ENCODE measurements around the gene TNFRSF19.
A peak's percentile ranks its signal among the peaks of the same experiment; 100 is the strongest.

TNFRSF19 gene

DNA sequence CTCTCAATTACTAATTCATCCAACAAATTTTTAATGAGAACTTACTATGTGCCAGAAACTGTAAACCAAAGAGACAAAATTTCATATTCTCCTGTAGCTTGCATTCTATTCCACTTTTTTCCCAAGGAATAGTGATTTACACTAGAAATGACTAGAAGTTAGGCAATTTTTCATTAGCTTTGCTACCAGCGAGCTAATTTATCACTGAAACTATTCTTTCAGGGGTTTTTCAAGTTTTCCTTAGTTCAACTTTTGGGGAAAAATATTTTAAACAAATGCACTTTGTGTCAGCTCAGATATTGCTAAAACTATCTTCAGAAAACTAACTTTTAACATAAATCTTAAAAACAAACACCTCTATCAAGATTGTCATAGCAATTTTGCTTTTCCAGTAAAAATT, 5.4 kb downstream of the TNFRSF19 start:
- Histone ChIP-seq H3K36me3 (ENCODE audit: insufficient read depth) (no peaks in the 10 kb centered on the region), H3K9ac (no peak overlapping the region), H3K27ac (no peak overlapping the region), H2AFZ (ENCODE audit: low read depth) (no peak overlapping the region), H3K27me3 (ENCODE audit: insufficient read depth, low read depth) (no peaks in the 10 kb centered on the region), H3K4me3 (IDR thresholded peaks at IDR 0.05; ENCODE audit: insufficient read depth, low read depth, low read length) (no peak overlapping the region), H4K20me1 (ENCODE audit: insufficient read depth) (no peaks in the 10 kb centered on the region), H3K4me1 (ENCODE audit: low read depth, poor library complexity, severe bottlenecking) (no peaks in the 10 kb centered on the region), H3K4me2 (no peak overlapping the region), H3K79me2 (ENCODE audit: insufficient read depth, low read depth) (no peaks in the 10 kb centered on the region)
- TF ChIP-seq, protein P1, sequence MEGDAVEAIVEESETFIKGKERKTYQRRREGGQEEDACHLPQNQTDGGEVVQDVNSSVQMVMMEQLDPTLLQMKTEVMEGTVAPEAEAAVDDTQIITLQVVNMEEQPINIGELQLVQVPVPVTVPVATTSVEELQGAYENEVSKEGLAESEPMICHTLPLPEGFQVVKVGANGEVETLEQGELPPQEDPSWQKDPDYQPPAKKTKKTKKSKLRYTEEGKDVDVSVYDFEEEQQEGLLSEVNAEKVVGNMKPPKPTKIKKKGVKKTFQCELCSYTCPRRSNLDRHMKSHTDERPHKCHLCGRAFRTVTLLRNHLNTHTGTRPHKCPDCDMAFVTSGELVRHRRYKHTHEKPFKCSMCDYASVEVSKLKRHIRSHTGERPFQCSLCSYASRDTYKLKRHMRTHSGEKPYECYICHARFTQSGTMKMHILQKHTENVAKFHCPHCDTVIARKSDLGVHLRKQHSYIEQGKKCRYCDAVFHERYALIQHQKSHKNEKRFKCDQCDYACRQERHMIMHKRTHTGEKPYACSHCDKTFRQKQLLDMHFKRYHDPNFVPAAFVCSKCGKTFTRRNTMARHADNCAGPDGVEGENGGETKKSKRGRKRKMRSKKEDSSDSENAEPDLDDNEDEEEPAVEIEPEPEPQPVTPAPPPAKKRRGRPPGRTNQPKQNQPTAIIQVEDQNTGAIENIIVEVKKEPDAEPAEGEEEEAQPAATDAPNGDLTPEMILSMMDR (conservative IDR thresholded peaks at IDR 0.05; ENCODE audit: low read depth, low read length): no peak

DNA sequence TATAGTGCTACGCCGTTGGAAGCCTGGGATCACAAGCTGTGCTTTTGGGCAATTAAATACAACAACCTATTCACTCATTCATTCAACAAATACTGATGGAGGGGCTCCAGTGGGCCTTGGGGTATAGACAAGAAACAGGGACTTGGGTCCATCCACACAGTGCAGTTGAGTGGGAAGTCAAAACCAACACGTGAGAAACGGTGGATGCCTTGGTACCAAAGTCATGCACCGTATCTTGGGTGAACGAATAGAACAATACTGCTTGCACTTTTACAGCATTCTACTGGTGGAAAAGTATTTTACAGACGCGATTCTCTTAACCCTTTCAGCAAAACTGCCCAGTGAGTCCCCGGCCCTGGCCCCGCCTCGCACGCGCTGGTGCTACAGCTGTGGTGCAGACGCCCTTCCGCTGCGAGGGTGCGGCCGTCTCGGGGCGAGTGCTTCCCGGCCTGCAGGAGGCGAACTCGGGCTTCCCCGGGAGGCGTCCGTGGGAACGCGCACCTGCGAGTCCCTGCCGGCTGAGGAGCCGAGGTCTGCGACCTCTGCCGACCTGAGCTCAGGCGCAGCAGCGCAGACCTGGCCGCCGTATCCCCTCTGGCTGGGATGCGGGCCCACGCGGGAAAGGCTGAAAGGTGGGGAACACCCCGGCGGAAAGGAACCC, 8.3 kb downstream of the TNFRSF19 start:
- Histone ChIP-seq H3K79me2 (ENCODE audit: insufficient read depth, low read depth) (no peaks in the 10 kb centered on the region), H4K20me1 (ENCODE audit: insufficient read depth) (no peaks in the 10 kb centered on the region), H2AFZ (ENCODE audit: low read depth) (peak overlapping the region; percentile 34; the same call in 1 of the 2 replicates), H3K4me3 (IDR thresholded peaks at IDR 0.05; ENCODE audit: insufficient read depth, low read depth, low read length) (no peak overlapping the region), H3K27ac (peak overlapping the region; percentile 63), H3K4me1 (ENCODE audit: low read depth, poor library complexity, severe bottlenecking) (no peaks in the 10 kb centered on the region), H3K9ac (peak overlapping the region; percentile 61), H3K4me2 (peak overlapping the region; percentile 36; the same call in 1 of the 2 replicates), H3K36me3 (ENCODE audit: insufficient read depth) (no peaks in the 10 kb centered on the region), H3K27me3 (ENCODE audit: insufficient read depth, low read depth) (no peaks in the 10 kb centered on the region)
- TF ChIP-seq, protein P1 (conservative IDR thresholded peaks at IDR 0.05; ENCODE audit: low read depth, low read length): peak; percentile 46; the same call in 1 of the 2 replicates

DNA sequence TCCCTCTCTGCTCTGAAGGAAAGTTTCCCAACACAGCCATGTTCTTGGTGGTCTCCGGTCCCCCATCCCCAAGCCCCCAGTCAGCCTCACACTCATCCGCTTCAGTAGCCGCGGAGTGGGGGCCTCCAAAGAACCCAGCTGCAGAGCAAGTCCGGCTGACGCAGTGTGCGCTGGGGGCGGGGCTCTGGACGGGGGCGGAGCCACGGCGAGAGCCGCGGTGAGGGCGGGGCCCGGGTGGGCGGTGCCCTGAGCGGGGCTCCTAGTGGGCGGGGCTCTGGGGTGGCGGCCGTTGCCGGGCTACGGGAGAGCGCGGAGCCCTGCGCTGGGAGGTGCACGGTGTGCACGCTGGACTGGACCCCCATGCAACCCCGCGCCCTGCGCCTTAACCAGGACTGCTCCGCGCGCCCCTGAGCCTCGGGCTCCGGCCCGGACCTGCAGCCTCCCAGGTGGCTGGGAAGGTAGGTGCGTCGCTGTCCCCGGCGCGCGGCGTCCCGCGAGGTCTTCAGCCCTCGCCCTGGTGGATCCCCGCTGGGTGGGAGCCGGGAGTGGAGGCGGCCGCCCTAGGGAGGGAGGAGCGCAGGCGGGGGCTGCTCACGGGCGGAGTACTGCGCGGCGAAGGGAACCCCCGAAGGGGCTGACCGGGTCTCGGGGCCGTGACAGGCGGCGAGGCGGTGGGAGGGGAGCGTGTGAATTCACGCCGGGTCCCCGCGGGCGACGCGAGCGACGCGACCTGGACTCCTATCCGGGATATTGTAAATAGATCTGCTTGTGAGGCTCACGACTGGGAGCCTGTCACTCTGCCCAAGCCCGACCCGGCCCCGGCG, 9.1 kb downstream of the TNFRSF19 start:
- Histone ChIP-seq H3K36me3 (ENCODE audit: insufficient read depth) (no peaks in the 10 kb centered on the region), H3K4me3 (IDR thresholded peaks at IDR 0.05; ENCODE audit: insufficient read depth, low read depth, low read length) (no peak overlapping the region), H3K4me1 (ENCODE audit: low read depth, poor library complexity, severe bottlenecking) (no peaks in the 10 kb centered on the region), H3K79me2 (ENCODE audit: insufficient read depth, low read depth) (no peaks in the 10 kb centered on the region), H2AFZ (ENCODE audit: low read depth) (peak overlapping the region; percentile 59), H3K27me3 (ENCODE audit: insufficient read depth, low read depth) (no peaks in the 10 kb centered on the region), H3K4me2 (peak overlapping the region; percentile 57; the same call in 1 of the 2 replicates), H4K20me1 (ENCODE audit: insufficient read depth) (no peaks in the 10 kb centered on the region), H3K9ac (peak overlapping the region; percentile 61), H3K27ac (peak overlapping the region; percentile 63)
- TF ChIP-seq, protein P1 (conservative IDR thresholded peaks at IDR 0.05; ENCODE audit: low read depth, low read length): no peak

DNA sequence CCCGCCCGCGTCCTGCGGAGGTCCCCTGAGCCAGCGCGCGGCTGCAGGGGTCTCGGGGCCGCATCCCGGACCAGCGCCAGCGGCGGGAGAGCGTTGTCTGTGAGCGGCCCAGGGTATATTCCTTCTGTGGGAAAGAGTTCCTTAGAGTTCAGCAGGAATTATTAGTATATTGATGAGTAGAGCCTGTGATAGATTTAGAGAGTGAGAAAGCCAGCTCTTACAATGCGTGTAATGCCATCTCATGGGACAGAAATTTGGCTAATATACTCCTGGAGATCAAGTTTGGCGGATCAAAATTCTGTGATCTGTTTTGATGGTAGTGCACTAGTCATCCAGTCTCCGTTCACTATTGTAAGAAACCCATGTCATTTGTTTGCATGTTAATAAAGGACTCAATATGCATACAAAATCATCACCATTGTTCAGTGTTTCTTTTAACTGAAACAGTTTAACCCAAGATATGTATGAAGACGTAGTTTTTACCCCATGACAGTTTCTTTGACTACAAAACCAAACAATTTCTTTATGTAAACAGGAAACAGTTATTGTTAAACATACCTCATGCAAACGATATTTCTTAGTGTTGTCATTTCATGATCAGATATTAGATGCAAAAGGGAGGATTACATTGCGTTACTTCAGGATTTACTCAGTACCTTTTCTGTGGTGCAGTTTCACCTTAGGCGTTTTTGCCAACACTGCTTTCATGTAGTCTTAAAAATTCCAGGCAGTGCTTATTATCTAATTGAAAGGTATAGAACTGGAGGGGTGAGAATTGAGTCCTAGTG, 9.9 kb downstream of the TNFRSF19 start:
- Histone ChIP-seq H3K36me3 (ENCODE audit: insufficient read depth) (no peaks in the 10 kb centered on the region), H3K79me2 (ENCODE audit: insufficient read depth, low read depth) (no peaks in the 10 kb centered on the region), H2AFZ (ENCODE audit: low read depth) (peak overlapping the region; percentile 59; the same call in 1 of the 2 replicates), H3K4me3 (IDR thresholded peaks at IDR 0.05; ENCODE audit: insufficient read depth, low read depth, low read length) (no peak overlapping the region), H4K20me1 (ENCODE audit: insufficient read depth) (no peaks in the 10 kb centered on the region), H3K27me3 (ENCODE audit: insufficient read depth, low read depth) (no peaks in the 10 kb centered on the region), H3K4me1 (ENCODE audit: low read depth, poor library complexity, severe bottlenecking) (no peaks in the 10 kb centered on the region), H3K9ac (no peak overlapping the region), H3K4me2 (peak overlapping the region; percentile 57; the same call in 1 of the 2 replicates), H3K27ac (no peak overlapping the region)
- TF ChIP-seq, protein P1 (conservative IDR thresholded peaks at IDR 0.05; ENCODE audit: low read depth, low read length): no peak
